GM13977 (cell line): ENCODE measurements around the gene IFIT2.
"Not testable (repeated sequence)": the region's sequence is repeated elsewhere in the genome, so short reads cannot be mapped to it uniquely, and the experiment has no call there.

Experiments used
- DNase-seq: peaks from one replicate; pipeline ENCODE4 v3.0.0; 2012; ENCODE audit warnings: low spot score
- CTCF ChIP-seq: IDR thresholded peaks from 2 replicates; pipeline ENCODE4 v1.5.1; 2012; ENCODE audit warnings: mild to moderate bottlenecking, control low read depth; ENCODE audit not compliant: insufficient read depth; ENCODE audit errors: extremely low read depth, missing control alignments
- in situ Hi-C: fragments of 300-500 bp; cut with MboI; formaldehyde crosslinking; loops from one replicate; pipeline ENCODE4 v1.12.0; 2022; ENCODE audit warnings: low sequenced_read_pairs, low pct_unique_long_range_greater_than_20kb, mixed read lengths, inconsistent platforms; ENCODE audit not compliant: unreplicated experiment

The IFIT2 gene

GRCh38 chr10:89330537-89331212, 28.8 kb downstream of the IFIT2 start:
- TF ChIP-seq CTCF = no peak
- DNase-seq = no peak
- in situ Hi-C loops = no loop called here

GRCh38 chr10:89331487-89332122, 29.8 kb downstream of the IFIT2 start:
- DNase-seq, in situ Hi-C loops: not testable (repeated sequence)

GRCh38 chr10:89332123-89332633, 30.3 kb downstream of the IFIT2 start:
- in situ Hi-C loops = no loop called here
- peak; percentile 25 for DNase-seq
- TF ChIP-seq CTCF = no peak

- no peak for DNase-seq
- in situ Hi-C loops = no loop called here
- no peak for TF ChIP-seq CTCF
These were observed 33.4 kb downstream of the IFIT2 start for GRCh38 chr10:89335226-89335625.

- no peak for DNase-seq
- no peak for TF ChIP-seq CTCF
- in situ Hi-C loops = no loop called here
These were observed 34.4 kb downstream of the IFIT2 start for GRCh38 chr10:89336241-89336640.

- TF ChIP-seq CTCF = no peak
- in situ Hi-C loops = no loop called here
- DNase-seq = no peak
These were observed 35.6 kb downstream of the IFIT2 start for GRCh38 chr10:89337484-89337883.

- TF ChIP-seq CTCF = no peak
- DNase-seq = no peak
- in situ Hi-C loops = no loop called here
These were observed 36.9 kb downstream of the IFIT2 start for GRCh38 chr10:89338713-89339112.
